GM19372 (cell line): Measurements from ENCODE around the gene LBHD1.
"Not testable (repeated sequence)": the region's sequence is repeated elsewhere in the genome, so short reads cannot be mapped to it uniquely, and the experiment has no call there.

Experiments
- ATAC-seq: cut with Tn5 transposase; IDR thresholded peaks from one replicate; pipeline ENCODE4 v1.9.1; 2021; ENCODE audit warnings: mild to moderate bottlenecking, low read depth, moderate library complexity; ENCODE audit not compliant: unreplicated experiment

Gene LBHD1

DNA sequence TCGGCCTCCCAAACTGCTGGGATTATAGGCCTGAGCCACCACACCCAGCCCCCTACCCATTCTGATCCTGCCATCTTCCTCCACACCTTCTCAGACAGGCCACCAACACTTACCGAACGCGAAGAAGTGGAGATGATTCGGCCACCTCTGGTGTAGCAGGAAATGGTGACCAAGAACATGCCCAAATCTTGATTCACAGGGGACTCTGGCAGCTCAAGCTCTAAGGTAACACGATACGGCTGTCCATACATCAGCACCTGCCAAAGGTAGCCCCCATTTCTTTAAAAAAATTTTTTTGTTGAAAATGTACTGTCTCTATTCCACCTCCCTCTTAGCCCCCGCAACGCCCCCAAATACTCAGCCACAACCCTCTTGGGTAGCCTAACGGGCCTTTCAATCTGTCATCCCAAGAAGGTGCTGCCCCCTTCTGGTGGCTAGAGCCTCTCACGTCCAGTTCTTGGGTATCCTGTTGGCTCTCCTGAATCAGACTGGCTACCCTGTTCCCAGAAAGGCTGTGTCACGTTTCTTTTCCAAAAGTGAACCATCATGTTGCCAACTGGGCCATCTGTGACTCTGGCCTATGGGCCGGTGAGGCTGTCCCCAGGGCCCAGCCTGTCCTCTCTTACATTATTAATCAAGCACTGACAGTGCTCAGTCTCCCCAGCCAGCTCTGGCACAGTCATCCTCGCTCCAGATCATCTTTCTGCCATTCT is 22.5 kb upstream of the LBHD1 start:
- no peak for ATAC-seq

DNA sequence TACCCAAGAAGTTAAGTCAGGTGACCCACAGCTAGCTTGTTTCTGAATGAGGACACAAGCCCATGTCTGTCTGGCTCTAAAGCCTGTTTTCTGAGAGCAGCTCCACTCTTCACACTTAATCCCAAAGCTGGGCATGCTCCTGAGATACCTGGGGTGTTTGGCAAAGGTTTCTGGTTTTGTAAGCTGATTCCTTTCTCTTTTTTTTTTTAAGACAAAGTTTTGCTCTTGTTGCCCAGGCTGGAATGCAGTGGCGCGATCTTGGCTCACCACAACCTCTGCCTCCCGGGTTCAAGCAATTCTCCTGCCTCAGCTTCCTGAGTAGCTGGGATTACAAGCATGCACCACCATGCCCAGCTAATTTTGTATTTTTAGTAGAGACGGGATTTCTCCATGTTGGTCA is 21.6 kb upstream of the LBHD1 start:
- ATAC-seq = not testable (repeated sequence)

DNA sequence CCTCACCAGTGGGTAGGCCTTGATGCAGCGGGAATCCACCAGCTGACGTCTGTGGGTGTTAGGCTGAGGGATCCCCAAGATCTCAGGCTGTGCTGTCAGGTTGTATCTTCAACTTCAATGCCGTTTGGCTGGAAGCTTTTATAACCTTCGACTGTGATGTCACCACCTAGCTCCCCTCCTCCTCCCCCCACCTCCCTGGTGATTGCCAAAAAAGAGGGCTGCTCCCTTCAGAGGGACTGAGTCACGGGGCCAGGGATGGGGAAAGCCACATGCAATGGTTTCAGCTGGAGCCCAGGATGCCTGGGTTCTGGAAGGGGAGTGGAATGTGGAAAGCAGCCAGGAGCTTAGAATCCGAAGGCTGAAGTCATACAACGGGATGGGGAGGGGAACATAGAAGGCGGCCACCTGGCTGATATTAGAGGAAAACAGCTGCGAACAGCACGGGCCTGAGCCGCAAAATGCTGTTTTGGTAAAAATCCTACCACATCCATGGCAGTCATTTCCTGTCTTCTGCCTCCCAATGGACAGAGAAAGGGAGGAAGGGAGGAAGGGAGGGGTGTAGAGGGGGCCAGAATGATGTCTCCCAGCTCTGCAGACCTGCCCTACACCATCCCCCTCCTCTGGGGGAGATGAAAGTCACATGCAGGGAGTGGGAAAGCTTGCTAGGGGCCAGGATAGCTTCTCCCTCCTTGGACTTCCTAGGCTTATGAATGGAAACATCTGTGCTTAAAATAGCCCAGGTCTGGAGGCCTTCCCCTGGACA is 17.5 kb upstream of the LBHD1 start, which contains the start of gene LRRN4CL:
LRRN4CL (minus strand) TSS at position 110 of the 763 bp plus-strand sequence. CDS start 1,022 bp downstream, outside the sequence.
- ATAC-seq = no peak

DNA sequence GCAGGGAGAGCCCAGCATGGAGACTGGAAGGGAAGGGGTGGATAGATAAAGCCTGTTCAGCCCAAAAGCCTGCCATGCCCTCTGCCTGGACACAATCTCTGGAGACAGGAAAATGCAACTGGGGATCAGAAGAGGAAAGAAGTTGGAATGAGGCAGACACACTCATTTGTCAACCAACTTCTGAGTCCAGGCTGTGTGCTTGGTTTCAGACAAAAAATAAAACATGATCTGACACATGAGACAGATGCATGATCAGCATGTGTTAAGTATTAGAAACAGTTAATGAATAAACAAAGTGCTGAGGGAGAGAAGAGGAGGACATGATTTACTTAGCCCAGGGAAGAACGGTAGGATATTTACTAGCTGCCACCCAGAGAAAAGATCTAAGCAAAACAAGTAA is 16.4 kb upstream of the LBHD1 start:
- no peak for ATAC-seq

DNA sequence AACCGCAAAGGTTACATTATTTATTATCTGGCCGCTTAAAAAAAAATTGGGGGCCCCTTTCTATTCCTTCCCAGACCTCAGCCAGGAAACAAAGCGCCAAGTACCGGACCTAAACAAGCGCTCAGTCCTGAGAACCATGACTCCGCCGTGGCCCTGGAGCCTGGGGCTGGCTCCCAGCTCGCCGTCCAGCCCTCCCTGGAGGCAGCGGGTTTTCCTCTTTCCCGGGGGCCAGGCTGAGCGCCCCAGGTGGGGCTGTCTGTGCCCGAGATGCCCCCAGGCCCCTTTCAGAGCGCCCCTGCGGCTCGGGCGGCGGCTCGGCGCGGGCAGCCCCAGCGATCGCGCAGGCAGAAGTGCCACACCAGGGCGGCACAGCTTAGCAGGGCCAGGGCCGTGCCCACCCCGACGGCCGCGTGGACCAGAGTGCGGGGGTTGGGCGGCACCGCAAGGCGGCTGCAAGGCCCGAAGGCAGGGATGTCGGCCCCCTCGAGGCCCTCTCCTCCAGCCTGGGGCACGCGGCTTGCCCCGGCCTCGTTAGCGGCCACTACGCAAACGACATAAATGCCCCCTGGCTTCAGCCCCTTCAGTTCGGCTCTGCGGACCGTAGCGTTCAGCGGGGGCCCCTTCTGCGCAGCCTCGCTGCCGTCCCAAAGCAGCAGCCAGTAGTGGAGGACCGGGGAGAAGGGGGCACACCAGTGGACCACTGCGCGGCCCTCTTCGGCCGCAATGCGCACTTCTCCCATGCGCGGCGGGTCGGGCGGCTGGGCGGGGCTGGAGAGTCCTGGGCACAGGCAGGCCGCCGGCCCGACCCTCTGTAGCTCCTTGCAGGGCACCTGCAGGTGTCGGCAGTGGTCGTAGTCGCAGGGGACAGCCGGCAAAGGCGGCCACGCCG is 15.7 kb upstream of the LBHD1 start:
- ATAC-seq = no peak

DNA sequence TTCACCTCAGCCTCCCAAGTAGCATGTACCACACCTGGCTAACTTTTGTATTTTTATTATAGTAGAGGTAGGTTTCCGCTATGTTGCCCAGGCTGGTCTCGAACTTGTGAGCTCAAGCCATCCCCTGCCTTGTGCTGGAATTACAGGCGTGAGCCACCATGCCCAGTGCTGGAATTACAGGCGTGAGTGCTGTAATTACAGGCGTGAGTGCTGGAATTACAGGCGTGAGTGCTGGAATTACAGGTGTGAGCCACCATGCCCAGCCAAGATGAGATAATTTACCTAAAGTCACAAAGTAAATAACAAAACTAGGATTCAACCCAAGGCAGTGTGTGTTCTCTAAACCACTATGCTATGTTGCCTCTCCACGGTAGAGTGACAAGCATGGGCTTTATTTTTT is 10.5 kb upstream of the LBHD1 start:
- ATAC-seq = no peak

DNA sequence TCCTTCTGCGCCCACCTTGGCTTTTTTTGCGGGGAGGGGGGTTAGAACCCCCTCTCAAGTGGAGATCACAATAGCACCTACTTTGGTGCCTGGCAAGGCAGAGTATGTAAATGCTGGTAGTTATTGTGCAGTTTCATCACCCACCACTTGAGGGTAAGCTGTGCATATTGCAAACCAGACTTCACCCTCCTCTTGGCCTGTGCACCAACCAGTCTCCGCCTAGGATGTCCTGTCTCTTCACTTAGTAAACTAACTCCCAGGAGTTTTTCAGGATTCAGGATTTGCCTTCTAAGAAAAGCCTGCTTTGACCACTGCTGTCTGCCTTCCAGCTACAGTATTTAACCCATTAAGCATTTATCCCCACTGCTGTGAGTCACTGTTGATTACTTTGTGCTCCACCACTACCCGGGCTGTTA is 8.8 kb upstream of the LBHD1 start:
- peak; percentile 66 for ATAC-seq

DNA sequence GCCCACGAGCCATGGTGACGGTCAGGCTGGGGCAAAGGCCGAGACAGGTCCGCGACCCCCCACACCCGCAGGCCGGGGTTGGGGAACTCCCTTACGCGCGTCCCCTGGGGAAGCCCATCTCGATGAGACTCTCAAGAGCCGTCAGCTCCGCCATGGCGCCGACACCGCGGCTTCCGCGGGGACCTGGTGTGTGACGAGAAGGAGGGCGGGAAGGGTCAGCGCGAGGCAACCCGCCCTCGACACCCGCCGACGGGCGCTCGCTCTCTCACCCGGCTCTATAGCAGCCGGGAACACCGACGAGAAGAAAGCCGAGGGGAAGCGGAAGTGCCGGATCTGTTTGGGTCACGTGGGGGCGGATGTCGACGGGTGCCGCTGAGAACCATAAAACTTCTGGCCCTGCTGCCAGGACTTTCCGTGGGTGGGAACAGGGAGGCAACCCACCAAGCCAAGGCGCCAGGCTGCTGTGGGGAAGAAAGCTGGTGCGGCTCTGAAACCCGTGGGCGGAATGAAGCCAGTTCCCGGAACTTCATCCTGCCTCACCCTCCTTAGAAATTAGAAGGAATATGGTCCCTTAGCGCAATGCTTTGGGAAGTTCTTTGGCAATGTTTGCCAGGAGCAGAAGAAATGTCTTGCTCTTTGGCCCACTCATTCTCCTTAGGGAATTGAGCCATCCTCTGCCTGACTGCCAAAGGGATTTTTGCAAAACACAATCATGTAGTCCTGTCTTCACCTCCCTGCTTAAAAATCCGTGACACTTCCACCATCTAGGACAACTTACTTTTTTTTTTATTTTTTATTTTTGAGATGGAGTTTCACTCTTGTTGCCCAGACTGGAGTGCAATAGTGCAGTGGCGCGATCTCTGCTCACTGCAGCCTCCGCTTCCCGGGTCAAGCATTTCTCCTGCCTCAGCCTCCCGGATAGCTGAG is 7.0 kb upstream of the LBHD1 start, which contains the start of gene UBXN1:
UBXN1 (minus strand) TSS at position 304 of the 927 bp plus-strand sequence; CDS start at position 154, 150 bp downstream.
- no peak for ATAC-seq

DNA sequence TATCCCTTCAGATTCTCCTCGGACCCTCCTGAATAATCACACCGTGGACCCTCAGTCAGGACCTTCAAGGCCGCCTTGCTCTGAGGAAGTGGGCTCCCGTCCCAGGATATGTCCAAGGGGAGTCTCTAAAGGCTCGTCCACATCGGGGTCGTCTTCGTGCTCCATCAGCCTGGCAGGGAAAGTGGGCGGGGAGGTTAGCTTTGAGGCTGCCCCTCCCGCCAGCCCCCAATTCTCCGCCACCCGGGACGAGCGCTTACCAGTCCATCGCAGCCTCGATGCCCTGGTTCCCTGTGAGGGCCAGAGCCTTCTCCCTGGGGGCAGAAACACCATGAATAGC is 6.3 kb upstream of the LBHD1 start:
- no peak for ATAC-seq

DNA sequence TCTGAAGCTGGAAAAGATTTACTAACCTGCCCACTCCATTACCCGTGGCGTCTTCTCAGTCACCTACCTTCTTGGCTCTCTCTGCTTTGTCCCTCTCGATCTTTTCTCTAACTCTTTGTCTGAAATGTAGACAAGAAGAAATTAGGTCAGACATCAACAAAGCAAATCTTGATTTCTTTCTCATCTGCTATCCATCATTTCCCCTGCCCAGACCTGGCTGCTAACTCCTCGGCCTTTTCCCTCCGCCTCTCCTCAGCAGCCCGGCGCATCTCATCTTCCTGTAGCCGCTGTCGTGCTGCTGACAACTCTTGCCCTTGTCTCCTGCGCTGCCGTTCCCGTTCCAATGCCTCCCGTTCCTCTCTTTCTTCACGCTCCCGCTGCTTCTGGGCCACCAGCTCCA is 5.6 kb upstream of the LBHD1 start:
- ATAC-seq = no peak

DNA sequence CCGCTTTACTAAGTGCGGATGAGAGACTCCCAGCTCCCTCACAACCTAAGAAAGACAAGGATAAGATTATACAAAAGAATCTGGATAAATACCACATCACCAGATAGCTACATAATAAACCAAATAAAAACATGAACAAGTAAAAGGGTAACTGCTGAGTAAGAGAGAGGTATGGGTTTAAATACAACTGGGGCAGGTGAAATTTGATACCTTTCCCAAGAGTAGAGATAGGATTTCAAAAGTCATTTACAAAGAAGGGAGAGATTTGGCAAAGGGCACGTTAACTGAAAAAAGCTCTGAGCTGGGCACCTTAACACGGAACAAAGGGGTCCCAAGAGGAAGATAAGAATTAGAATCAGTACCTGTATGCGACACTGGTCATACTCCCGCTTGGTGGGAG is 5.1 kb upstream of the LBHD1 start:
- ATAC-seq = no peak

DNA sequence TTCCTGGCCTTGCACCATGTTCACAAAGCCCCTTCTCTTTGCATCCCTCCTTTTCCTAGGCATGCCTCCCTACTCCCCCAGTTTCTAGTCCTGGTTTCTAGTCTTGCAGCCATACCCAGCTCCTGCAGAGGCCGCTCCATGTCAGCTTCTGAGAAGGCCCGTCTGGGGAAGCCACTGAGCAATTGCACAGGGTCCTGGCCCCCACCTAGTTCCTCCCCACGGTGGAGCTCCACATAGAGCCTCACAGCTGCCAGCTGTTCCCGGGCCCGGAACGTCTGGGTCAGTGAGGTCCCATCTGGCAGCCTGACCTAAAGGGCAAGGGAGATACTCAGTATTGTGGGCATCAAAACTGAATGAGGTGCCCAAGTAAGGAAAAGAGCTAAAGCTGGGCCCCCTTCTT is 4.6 kb upstream of the LBHD1 start:
- no peak for ATAC-seq

DNA sequence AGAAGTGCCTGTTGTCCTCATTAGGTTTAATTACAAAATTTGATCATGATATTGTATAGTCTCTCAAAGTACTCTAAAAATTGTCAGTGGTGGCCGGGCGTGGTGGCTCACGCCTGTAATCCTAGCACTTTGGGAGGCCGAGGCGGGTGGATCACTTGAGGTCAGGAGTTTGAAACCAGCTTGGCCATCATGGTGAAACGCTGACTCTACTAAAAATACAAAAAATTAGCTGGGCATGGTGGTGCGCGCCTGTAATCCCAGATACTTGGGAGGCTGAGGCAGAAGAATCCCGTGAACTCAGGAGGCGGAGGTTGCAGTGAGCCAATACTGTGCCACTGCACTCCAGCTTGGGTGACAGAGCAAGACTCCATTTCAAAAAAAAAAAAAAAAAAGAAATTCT is 3.3 kb upstream of the LBHD1 start:
- ATAC-seq = not testable (repeated sequence)

DNA sequence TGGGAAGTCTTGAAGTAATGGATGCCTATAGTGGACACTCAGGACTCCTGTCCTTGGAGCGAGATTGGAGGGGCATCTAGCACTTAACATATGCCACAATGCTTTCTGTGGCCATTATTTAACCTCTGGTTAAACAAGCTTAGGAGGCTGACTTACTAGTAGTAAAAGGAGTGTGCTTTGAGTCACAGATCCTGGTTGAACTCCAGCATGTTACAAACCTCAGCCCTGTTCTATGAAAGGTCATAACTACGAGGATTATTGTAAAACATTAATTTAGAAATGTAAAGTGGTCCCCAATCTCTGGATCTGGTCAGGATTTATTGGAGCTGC is 1.1 kb upstream of the LBHD1 start:
- no peak for ATAC-seq

DNA sequence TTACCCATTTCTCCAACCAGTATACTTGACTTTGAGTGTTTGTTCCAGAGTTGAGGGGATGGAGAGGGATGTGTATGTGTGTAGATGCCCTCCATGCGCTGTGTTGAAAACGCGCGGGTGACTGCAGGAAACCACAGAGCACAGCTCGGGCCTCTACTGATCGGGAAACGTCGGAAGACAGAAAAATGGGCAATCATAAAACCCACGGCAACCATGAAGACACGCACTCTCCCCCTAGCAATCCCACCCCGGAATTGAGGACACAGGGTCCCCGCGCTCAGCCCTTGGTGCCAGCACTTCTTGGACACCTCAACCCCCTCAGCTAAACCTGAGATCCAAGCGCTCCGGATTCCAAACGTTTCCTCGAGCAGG is 845 bp downstream of the LBHD1 start:
- ATAC-seq = no peak

DNA sequence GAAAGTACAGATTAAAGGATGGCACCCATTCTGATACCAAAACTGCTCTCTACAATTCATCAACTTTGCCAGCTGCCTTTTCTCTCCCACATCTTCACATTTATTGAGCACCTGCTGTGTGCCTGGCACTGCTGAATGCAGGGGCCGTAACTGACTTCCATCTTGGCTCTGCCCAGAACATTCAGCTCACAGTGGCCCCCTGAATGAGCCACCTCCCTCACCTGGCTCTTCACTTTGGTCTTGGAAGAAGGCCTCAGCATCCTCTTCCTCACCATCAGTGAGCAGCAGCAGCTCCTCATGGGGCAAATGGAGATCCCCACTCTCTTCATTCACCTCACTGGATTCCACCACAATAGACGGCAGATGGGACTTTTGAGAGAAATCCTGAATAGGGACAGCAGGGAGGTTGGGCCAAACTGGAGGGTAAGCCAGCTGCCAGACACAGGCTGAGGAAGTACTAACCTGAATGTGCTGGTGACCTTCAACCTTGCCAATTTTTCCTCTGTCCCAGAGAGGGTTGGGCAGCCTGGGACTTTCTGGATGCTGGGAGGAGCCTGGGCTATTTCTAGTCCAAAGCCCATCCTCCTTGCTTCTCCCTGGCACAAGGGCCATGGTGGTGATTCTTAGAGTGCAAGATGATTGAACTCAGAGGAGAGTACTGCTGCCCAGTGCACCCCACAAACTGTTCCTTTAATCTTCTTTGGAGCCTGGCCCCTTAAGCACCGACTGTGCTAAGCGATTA is 2.5 kb downstream of the LBHD1 start:
- ATAC-seq = no peak

DNA sequence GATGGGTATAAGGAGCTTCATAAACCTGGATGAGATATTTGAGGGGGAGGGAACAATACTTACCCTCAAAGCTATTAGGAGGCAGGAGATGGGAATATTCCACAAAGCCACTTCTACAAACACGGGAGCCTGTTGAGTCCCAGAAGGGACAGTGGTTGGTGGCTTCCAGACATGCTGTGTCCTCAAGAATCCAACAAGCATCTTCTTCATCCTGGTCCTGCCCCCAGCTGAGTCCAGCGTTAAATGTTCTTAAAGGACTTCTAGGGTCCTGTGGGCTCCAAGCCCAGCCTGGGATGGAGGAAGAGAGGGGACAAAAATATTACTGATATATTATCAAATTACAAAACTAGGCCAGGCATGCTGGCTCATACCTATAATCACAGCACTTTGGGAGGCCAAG is 4.6 kb downstream of the LBHD1 start:
- no peak for ATAC-seq

DNA sequence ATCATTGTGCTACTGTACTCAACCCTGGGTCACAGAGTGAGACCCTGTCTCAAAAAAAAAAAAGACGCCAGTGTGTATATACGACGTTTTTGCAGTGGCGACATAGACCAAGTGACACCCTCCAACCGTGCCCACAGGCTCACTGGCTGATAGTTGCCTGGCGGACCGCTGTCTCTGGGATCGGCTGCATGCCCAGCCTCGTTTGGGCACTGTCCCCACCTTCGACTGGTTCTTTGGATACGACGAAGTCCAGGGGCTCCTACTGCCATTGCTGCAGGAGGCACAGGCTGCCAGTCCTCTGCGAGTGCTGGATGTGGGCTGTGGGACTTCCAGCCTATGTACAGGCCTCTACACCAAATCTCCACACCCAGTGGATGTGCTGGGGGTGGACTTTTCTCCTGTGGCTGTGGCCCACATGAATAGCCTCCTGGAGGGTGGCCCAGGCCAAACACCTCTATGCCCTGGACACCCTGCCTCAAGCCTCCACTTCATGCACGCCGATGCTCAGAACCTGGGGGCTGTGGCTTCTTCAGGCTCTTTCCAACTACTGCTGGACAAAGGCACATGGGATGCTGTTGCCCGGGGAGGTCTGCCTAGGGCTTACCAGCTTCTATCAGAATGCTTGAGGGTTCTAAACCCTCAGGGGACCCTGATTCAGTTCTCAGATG is 5.7 kb downstream of the LBHD1 start:
- ATAC-seq = no peak
